H1 (cell line): ENCODE measurements around the gene RAD54L. TPM values are rescaled to one million over a fixed set of nuclear protein-coding genes. Genes with fewer than 3 reads are reported as not detected.

ENCODE experiments used
- ATF2 ChIP-seq: IDR thresholded peaks from 2 replicates; pipeline ENCODE4 v1.6.1; 2012; ENCODE audit warnings: low read length, inconsistent platforms
- CBX5 ChIP-seq: fragments of 300-800, 300-1000 bp; sonication (generic); IDR thresholded peaks from 2 replicates; pipeline ENCODE4 v1.7.1; 2016; ENCODE audit warnings: antibody characterized with exemption, low read length, low read depth
- CBX8 ChIP-seq: fragments of 300-800, 300-1000 bp; sonication (generic); IDR thresholded peaks from 2 replicates; pipeline ENCODE4 v1.7.1; 2016; ENCODE audit warnings: low read depth, low read length, borderline replicate concordance
- CHD1 ChIP-seq: IDR thresholded peaks from 2 replicates; pipeline ENCODE4 v1.6.1; 2012; ENCODE audit warnings: low read depth, low read length, improper control_type of control experiment
- CREB1 ChIP-seq: IDR thresholded peaks from 2 replicates; pipeline ENCODE4 v1.6.1; 2012; ENCODE audit warnings: inconsistent platforms
- CTBP2 ChIP-seq: IDR thresholded peaks from 2 replicates; pipeline ENCODE4 v1.7.0; 2011; ENCODE audit warnings: borderline replicate concordance, mild to moderate bottlenecking, moderate library complexity, mixed read lengths, low read length; ENCODE audit not compliant: insufficient read depth, insufficient read length
- EP300 ChIP-seq, 2 experiments: IDR thresholded peaks; 1 replicate in 1 of 2; 2 replicates in 1 of 2; pipeline ENCODE4 v1.6.1; 2011 to 2012; ENCODE audit warnings: low read depth in 2 of 2, low read length in 2 of 2, mild to moderate bottlenecking in 2 of 2, borderline replicate concordance in 1 of 2, inconsistent platforms in 1 of 2, moderate library complexity in 1 of 2
- GABPA ChIP-seq: IDR thresholded peaks from 2 replicates; pipeline ENCODE4 v1.6.1; 2011; ENCODE audit warnings: mild to moderate bottlenecking, low read length, moderate library complexity, borderline replicate concordance; ENCODE audit not compliant: insufficient read depth
- GTF2F1 ChIP-seq: IDR thresholded peaks from 2 replicates; pipeline ENCODE4 v1.6.1; 2012; ENCODE audit warnings: low read depth, low read length, improper control_type of control experiment, borderline replicate concordance
- KDM1A ChIP-seq: fragments of 200-600, 300-600 bp; sonication (generic); IDR thresholded peaks from 2 replicates; pipeline ENCODE4 v1.7.1; 2016; ENCODE audit warnings: mild to moderate bottlenecking, low read length, borderline replicate concordance
- KDM5A ChIP-seq: fragments of 200-600 bp; IDR thresholded peaks from 2 replicates; pipeline ENCODE4 v1.7.1; 2012; ENCODE audit warnings: mild to moderate bottlenecking, low read length, inconsistent platforms, mixed read lengths
- NANOG ChIP-seq: IDR thresholded peaks from 2 replicates; pipeline ENCODE4 v1.6.1; 2011; ENCODE audit warnings: low read length, low read depth, mild to moderate bottlenecking, inconsistent platforms; ENCODE audit not compliant: insufficient read depth, poor library complexity, severe bottlenecking
- POLR2AphosphoS5 ChIP-seq: IDR thresholded peaks from 2 replicates; pipeline ENCODE4 v1.6.1; 2011; ENCODE audit warnings: low read depth, low read length
- RNF2 ChIP-seq: fragments of 200-900, 300-1000 bp; sonication (generic); IDR thresholded peaks from 2 replicates; pipeline ENCODE4 v1.7.1; 2016; ENCODE audit warnings: borderline replicate concordance, low read depth, mild to moderate bottlenecking, antibody characterized with exemption, low read length; ENCODE audit not compliant: poor library complexity, severe bottlenecking; ENCODE audit errors: missing control alignments
- SAP30 ChIP-seq: fragments of 300-600 bp; sonication (generic); IDR thresholded peaks from 2 replicates; pipeline ENCODE4 v1.7.1; 2012; ENCODE audit warnings: low read length, moderate library complexity, mild to moderate bottlenecking, inconsistent platforms; ENCODE audit not compliant: insufficient read depth, insufficient replicate concordance
- SIRT6 ChIP-seq: IDR thresholded peaks from one replicate; pipeline ENCODE4 v1.7.1; 2012; ENCODE audit warnings: low read length, inconsistent platforms
- SIX5 ChIP-seq: IDR thresholded peaks from 2 replicates; pipeline ENCODE4 v1.6.1; 2011; ENCODE audit warnings: mild to moderate bottlenecking, low read depth, low read length
- SP1 ChIP-seq: IDR thresholded peaks from 2 replicates; pipeline ENCODE4 v1.6.1; 2011; ENCODE audit warnings: low read depth, low read length
- SP4 ChIP-seq: IDR thresholded peaks from 2 replicates; pipeline ENCODE4 v1.6.1; 2012; ENCODE audit warnings: low read length, inconsistent platforms
- TBP ChIP-seq: IDR thresholded peaks from 2 replicates; pipeline ENCODE4 v1.6.1; 2011; ENCODE audit warnings: low read depth, low read length, improper control_type of control experiment
- TEAD4 ChIP-seq: IDR thresholded peaks from 2 replicates; pipeline ENCODE4 v1.6.1; 2012; ENCODE audit warnings: low read depth, low read length, inconsistent platforms, mixed read lengths
- YY1 ChIP-seq: IDR thresholded peaks from 2 replicates; pipeline ENCODE4 v1.6.1; 2011; ENCODE audit warnings: low read depth, mild to moderate bottlenecking, low read length
- polyA plus RNA-seq, 7 experiments: library from polyadenylated mRNA; depleted of rRNA in 3 of 7; stranded (reverse) in 5 of 7; unstranded in 2 of 7; fragments of >200 nt in 5 of 7; fragments of 200-250 nt in 2 of 7; gene quantifications; 1 replicate in 5 of 7; 2 replicates in 1 of 7; 4 replicates in 1 of 7; pipeline versions ENCODE4 v1.2.1 to v1.2.3, GENCODE V29; 2011 to 2013; ENCODE audit warnings: missing spikeins in 2 of 7, mixed read lengths in 2 of 7
- total RNA-seq: library from RNA; stranded (reverse); fragmentation: NEBNext Ultra II Directional; extraction: Animal tissue kit (Norgen Biotek cat#: 25700); gene quantifications from 2 replicates; pipeline ENCODE4 v1.2.1, GENCODE V29; 2021
- TF ChIP-seq, protein P1 (sequence below): IDR thresholded peaks from 2 replicates; pipeline ENCODE4 v1.6.1; 2012; ENCODE audit warnings: inconsistent platforms

RAD54L gene
- total and polyA plus RNA-seq, 2 of the 8 experiments (the other 6 are each of a cell fraction or from before 2014, with no cell fraction given): 43.5 to 50.3 TPM

DNA sequence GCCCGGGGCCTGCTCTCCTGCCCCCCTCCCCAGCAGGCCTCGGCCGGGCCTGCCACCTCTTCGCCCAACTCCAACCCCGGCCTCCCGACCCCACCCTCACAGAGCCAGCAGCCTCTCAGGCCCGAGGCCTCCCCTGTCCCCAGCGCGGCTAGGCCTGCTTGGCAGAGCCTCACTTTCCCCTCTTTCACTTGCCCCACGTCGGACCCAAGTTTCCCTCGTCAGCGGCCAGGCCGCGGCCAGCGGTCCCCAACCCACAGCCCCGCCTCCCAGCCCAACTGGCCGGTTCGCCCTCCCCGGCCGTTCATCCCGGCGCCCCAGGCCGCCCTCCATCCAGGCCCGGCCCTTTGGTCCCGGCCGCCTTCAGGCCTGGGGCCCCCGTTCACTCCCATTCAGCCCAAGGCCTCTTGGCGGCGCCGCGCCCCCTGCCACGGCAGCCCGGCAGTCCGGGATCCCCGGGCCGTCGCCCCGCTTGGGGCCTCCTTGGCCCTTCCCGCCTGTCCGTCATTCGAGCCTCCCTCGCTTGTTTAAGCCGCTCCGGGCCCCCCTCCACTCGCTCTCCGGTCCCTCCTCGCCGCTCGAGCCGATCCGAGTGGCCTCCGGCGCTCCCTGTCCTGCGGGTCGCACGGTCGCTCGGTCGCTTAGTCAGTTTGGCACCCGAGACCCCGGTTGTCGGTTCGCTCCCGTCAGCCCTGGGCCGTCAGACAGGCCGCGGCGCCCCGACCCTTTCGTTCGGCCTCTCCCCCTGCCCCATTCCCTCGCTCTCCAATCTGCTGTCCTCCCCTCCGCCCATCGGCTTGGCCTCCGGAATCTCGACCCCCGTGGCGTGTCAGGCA, 54.5 kb downstream of the RAD54L start (continued):
- TF ChIP-seq EP300 (IDR thresholded peaks at IDR 0.05; ENCODE audit: borderline replicate concordance in 1 of 2, low read depth in 2 of 2, low read length in 2 of 2) (no peak), ATF2 (no peak), CTBP2 (no peak), YY1 (no peak), SP4 (no peak), KDM5A (no peak), CBX8 (no peak), CREB1 (no peak), SIX5 (no peak), SIRT6 (no peak), TBP (no peak), CBX5 (no peak), GABPA (no peak), POLR2AphosphoS5 (no peak), RNF2 (no peak), NANOG (peak; percentile 11), TEAD4 (no peak), SP1 (no peak), KDM1A (no peak), GTF2F1 (no peak), CHD1 (no peak), SAP30 (no peak)
- TF ChIP-seq, protein P1, sequence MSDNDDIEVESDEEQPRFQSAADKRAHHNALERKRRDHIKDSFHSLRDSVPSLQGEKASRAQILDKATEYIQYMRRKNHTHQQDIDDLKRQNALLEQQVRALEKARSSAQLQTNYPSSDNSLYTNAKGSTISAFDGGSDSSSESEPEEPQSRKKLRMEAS: no peak
